Measurements from ENCODE around the gene NLGN1.

- no peak for TF ChIP-seq POLR2A (IDR thresholded peaks at IDR 0.05; ENCODE audit: low read depth)
- no peak for TF ChIP-seq POLR2AphosphoS5 (IDR thresholded peaks at IDR 0.05)
- no peak for TF ChIP-seq CTCF (IDR thresholded peaks at IDR 0.05)
- no peak for TF ChIP-seq EP300 (IDR thresholded peaks at IDR 0.05)
Measured at GRCh38 chr3:174321548-174321947, 924.0 kb downstream of the NLGN1 start.
